ENCODE results near the gene PARP11. TPM values are rescaled to one million over a fixed set of nuclear protein-coding genes. Genes with fewer than 3 reads are reported as not detected.

The PARP11 gene
- total RNA-seq, 1 experiment from 2014 or later = 10.3 TPM

DNA sequence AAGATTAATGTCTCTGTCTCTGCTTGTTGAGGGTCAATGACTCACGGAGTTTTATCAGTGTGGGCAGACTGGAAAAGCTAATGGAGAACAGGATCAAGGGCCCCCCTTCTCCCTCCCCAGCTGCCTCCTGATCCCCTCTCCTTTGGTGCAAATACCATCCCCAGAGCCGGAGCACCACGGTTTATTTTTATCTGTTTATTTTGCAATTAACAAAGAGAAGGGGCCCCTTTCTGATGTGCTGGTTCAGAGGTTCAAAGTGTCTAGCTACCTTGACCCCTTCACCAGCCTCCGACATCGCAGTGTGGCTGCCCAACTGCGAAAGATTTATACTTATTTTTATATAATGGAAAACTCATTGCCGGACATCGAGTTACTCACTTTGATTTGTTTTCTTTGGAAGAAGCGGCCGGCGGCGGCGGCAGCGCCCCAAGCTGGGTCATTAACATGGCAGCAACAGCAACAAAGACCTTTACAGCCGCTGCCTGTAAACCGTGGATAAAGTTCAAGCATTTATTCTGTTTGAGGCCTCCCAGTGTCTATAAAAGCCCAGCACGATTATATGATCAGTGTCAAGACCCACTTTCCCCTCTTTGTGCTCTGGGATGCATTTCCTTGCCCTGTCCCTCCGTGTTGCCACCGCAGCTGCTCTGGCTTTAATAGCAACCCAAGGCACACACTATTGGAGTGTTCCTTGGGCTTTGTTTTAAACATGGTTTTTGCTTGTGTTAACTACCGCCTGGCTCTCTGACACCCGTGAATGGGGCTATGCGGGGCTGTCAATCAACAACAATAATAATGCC is 47.4 kb upstream of the PARP11 start:
- no TSS peak for BruUV-seq (replicated peaks)
- Mint-ChIP-seq H3K4me1 (ENCODE audit: insufficient read depth, unreplicated experiment) (no peaks in the 10 kb centered on the region), H3K4me3 (ENCODE audit: unreplicated experiment) (no peak overlapping the region), H3K9me3 (ENCODE audit: unreplicated experiment) (no peaks in the 10 kb centered on the region), H3K36me3 (ENCODE audit: insufficient read depth, unreplicated experiment) (no peaks in the 10 kb centered on the region), H3K27ac (ENCODE audit: low read depth, unreplicated experiment) (no peak overlapping the region), H3K27me3 (ENCODE audit: insufficient read depth, unreplicated experiment) (peaks cover 11% of the 10 kb centered on the region)
- DNase-seq (ENCODE audit: unreplicated experiment) = no peak
- ChIA-PET CTCF (interaction anchor here (1.2 kb wide), 1 partner anchor 35 kb away, joined by 4 read pairs; no protein-coding TSS in a partner anchor), POLR2A (interaction anchor here (0.7 kb wide), 1 partner anchor 174 kb away, joined by 4 read pairs; no protein-coding TSS in a partner anchor)
- TF ChIP-seq, protein P1, sequence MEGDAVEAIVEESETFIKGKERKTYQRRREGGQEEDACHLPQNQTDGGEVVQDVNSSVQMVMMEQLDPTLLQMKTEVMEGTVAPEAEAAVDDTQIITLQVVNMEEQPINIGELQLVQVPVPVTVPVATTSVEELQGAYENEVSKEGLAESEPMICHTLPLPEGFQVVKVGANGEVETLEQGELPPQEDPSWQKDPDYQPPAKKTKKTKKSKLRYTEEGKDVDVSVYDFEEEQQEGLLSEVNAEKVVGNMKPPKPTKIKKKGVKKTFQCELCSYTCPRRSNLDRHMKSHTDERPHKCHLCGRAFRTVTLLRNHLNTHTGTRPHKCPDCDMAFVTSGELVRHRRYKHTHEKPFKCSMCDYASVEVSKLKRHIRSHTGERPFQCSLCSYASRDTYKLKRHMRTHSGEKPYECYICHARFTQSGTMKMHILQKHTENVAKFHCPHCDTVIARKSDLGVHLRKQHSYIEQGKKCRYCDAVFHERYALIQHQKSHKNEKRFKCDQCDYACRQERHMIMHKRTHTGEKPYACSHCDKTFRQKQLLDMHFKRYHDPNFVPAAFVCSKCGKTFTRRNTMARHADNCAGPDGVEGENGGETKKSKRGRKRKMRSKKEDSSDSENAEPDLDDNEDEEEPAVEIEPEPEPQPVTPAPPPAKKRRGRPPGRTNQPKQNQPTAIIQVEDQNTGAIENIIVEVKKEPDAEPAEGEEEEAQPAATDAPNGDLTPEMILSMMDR (IDR thresholded peaks at IDR 0.05; ENCODE audit: unreplicated experiment) = no peak
- intact Hi-C loops (cut with micrococcal nuclease) = no loop called here

DNA sequence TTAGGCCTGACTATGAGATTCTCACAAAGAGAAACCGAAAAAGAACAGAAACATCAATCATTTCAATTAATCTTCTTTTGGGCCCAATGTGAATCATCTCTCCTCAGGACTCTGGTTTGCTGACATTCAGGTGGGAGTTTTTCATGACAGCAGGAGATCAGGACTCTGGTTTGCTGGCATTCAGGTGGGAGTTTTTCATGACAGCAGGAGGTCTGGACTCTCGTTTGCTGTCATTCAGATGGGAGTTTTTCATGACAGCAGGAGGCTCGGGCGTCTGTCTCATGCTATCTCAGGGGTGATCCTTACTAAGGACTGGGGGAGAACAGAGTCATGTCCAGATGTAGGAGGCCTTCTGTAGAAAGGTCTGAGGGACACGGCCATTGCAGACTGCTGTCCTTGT is 40.1 kb upstream of the PARP11 start:
- Mint-ChIP-seq H3K4me1 (ENCODE audit: insufficient read depth, unreplicated experiment) (no peaks in the 10 kb centered on the region), H3K27ac (ENCODE audit: low read depth, unreplicated experiment) (no peak overlapping the region), H3K9me3 (ENCODE audit: unreplicated experiment) (no peaks in the 10 kb centered on the region), H3K4me3 (ENCODE audit: unreplicated experiment) (no peak overlapping the region), H3K27me3 (ENCODE audit: insufficient read depth, unreplicated experiment) (peaks cover 11% of the 10 kb centered on the region), H3K36me3 (ENCODE audit: insufficient read depth, unreplicated experiment) (no peaks in the 10 kb centered on the region)
- POLR2A ChIA-PET = no interaction called here
- DNase-seq (ENCODE audit: unreplicated experiment) = no peak
- CTCF ChIA-PET = no interaction called here
- TF ChIP-seq, protein P1 (IDR thresholded peaks at IDR 0.05; ENCODE audit: unreplicated experiment) = no peak
- BruUV-seq (replicated peaks) = no TSS peak
- intact Hi-C loops (cut with micrococcal nuclease) = no loop called here

DNA sequence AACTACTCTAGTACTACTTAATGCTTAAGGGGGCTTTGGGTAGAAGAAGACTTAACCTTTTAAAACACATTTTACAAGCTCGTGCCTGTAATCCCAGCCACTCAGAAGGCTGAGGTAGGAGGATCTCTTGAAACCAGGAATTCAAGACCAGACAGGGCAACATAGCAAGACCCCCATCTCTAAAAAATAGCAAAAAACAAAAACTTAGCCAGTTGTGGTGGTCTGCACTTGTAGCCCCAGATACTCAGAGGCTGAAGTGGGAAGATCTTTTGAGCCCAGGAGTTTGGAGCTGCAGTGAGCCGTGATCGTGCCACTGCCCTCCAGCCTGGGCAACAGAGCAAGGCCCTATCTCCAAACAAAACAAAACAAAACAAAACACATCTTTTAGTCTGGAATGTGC is 39.7 kb upstream of the PARP11 start:
- intact Hi-C loops (cut with micrococcal nuclease) = no loop called here
- Mint-ChIP-seq H3K9me3 (ENCODE audit: unreplicated experiment) (no peaks in the 10 kb centered on the region), H3K27me3 (ENCODE audit: insufficient read depth, unreplicated experiment) (peaks cover 11% of the 10 kb centered on the region), H3K36me3 (ENCODE audit: insufficient read depth, unreplicated experiment) (no peaks in the 10 kb centered on the region), H3K4me1 (ENCODE audit: insufficient read depth, unreplicated experiment) (no peaks in the 10 kb centered on the region), H3K4me3 (ENCODE audit: unreplicated experiment) (no peak overlapping the region), H3K27ac (ENCODE audit: low read depth, unreplicated experiment) (no peak overlapping the region)
- CTCF ChIA-PET = no interaction called here
- POLR2A ChIA-PET = no interaction called here
- TF ChIP-seq, protein P1 (IDR thresholded peaks at IDR 0.05; ENCODE audit: unreplicated experiment) = no peak
- no peak for DNase-seq (ENCODE audit: unreplicated experiment)
- no TSS peak for BruUV-seq (replicated peaks)

DNA sequence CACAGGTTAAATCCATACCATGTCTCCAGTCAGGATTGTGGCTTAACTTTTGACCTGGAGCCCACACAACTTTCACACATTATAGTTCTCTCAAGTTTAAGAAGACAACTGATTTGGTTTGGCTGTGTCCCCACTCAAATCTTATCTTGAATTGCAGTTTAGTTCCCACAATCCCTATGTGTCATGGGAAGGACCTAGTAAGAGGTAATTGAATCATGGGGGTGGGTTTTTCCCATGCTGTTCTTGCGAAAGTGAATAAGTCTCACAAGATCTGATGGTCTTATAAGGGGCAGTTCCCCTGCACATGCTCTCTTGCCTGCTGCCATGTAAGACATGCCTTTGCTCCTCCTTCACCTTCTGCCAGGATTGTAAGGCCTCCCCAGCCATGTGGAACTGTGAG is 38.2 kb upstream of the PARP11 start:
- no peak for DNase-seq (ENCODE audit: unreplicated experiment)
- H3K4me3 Mint-ChIP-seq (ENCODE audit: unreplicated experiment) = no peak overlapping the region
- H3K27me3 Mint-ChIP-seq (ENCODE audit: insufficient read depth, unreplicated experiment) = peaks cover 6% of the 10 kb centered on the region
- no TSS peak for BruUV-seq (replicated peaks)
- no peaks in the 10 kb centered on the region for H3K9me3 Mint-ChIP-seq (ENCODE audit: unreplicated experiment)
- no peaks in the 10 kb centered on the region for H3K4me1 Mint-ChIP-seq (ENCODE audit: insufficient read depth, unreplicated experiment)
- no peaks in the 10 kb centered on the region for H3K36me3 Mint-ChIP-seq (ENCODE audit: insufficient read depth, unreplicated experiment)
- intact Hi-C loops (cut with micrococcal nuclease) = no loop called here
- TF ChIP-seq, protein P1 (IDR thresholded peaks at IDR 0.05; ENCODE audit: unreplicated experiment) = no peak
- no peak overlapping the region for H3K27ac Mint-ChIP-seq (ENCODE audit: low read depth, unreplicated experiment)
- CTCF ChIA-PET = no interaction called here
- POLR2A ChIA-PET = no interaction called here
